Thyroid gland (tissue), 4 donors: ENCODE results near the gene PLEKHG4. TPM values are rescaled to one million over a fixed set of nuclear protein-coding genes. Genes with fewer than 3 reads are reported as not detected.

Experiments used
- DNase-seq, 2 donors: peaks; one replicate each; pipeline ENCODE4 v3.0.0-alpha.2; 2019
- H3K27ac ChIP-seq, 3 donors: fragments of 200-600 bp; sonication (generic); 1 replicate in 2 of 3; 2 replicates in 1 of 3; pipeline ENCODE4 v1.5.1; 2016 to 2019; ENCODE audit warnings: mild to moderate bottlenecking in 1 of 3, moderate library complexity in 1 of 3
- H3K27me3 ChIP-seq: fragments of 200-600 bp; sonication (generic); one replicate; pipeline ENCODE4 v1.5.1; 2019
- H3K36me3 ChIP-seq, 2 donors: fragments of 200-600 bp; sonication (generic); one replicate each; pipeline ENCODE4 v1.5.1; 2016 to 2019
- H3K4me1 ChIP-seq, 2 donors: fragments of 200-600 bp; sonication (generic); one replicate each; pipeline ENCODE4 v1.5.1; 2017 to 2019
- H3K4me3 ChIP-seq, 3 donors: fragments of 200-600 bp; sonication (generic); replicated peaks in 1 of 3; 1 replicate in 2 of 3; 2 replicates in 1 of 3; pipeline ENCODE4 v1.5.1; 2016; ENCODE audit warnings: mild to moderate bottlenecking in 1 of 3
- H3K9me3 ChIP-seq: fragments of 200-600 bp; sonication (generic); one replicate; pipeline ENCODE4 v1.5.1; 2017
- POLR2A ChIP-seq, 2 donors: fragments of 450-650 bp; IDR thresholded peaks; one replicate each; pipeline ENCODE4 v1.6.1; 2017; ENCODE audit warnings: antibody characterized with exemption in 2 of 2, mild to moderate bottlenecking in 2 of 2, moderate library complexity in 1 of 2
- WGBS, 2 donors: methylation state at CpG; one replicate each; pipeline ENCODE4 v1.1.5; 2017; 5-methylcytosine and 5-hydroxymethylcytosine counted together
- intact Hi-C: fragments of 100-400 bp; cut with DNase I; formaldehyde crosslinking; loops from one replicate; pipeline ENCODE4 v1.15.1; 2023
- total RNA-seq, 4 donors: library from RNA; depleted of rRNA; stranded (reverse); fragments of >200 nt; gene quantifications; one replicate each; pipeline ENCODE4 v1.2.3, GENCODE V29; 2016
- TF ChIP-seq, protein P1 (sequence below), 6 experiments: fragments of 200-600 bp in 3 of 6; fragments of 450-650 bp in 3 of 6; sonication (generic) in 3 of 6; IDR thresholded peaks; one replicate each; pipeline ENCODE4 v1.5.1; 2016 to 2019; ENCODE audit warnings: antibody characterized with exemption in 6 of 6, mild to moderate bottlenecking in 2 of 6, inconsistent platforms in 1 of 6, moderate library complexity in 1 of 6

PLEKHG4 gene
- total RNA-seq, 4 donors from 2014 or later: 8.2 to 11.7 (median 9.5) TPM

DNA sequence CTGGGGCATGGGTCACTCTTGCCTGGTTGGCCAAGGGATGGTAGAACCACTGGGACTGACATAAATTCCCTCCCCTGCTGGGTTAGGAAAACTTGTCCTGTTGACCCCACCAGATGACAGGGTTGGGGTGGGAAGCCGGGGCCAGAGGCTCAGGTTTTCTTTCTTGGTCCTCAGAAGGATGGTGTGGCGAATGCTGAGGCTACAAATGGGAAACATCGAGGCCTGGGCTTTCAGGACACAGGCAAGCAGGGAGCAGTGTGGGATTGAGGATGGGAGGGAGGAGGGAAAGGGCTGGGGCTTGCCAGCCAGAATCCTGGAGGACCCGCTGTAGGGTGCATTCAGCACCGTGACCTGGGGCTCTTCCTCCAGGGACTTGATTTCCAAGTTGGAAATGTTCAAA lies 14.5 kb upstream of the PLEKHG4 start:
- Histone ChIP-seq H3K4me3 (no peak overlapping the region), H3K9me3 (no peaks in the 10 kb centered on the region), H3K4me1 (peaks cover 0 to 2% of the 10 kb centered on the region in 2 donors), H3K27me3 (no peaks in the 10 kb centered on the region), H3K27ac (no peak overlapping the region), H3K36me3 (no peaks in the 10 kb centered on the region)
- TF ChIP-seq POLR2A (IDR thresholded peaks at IDR 0.05): no peak
- TF ChIP-seq, protein P1, sequence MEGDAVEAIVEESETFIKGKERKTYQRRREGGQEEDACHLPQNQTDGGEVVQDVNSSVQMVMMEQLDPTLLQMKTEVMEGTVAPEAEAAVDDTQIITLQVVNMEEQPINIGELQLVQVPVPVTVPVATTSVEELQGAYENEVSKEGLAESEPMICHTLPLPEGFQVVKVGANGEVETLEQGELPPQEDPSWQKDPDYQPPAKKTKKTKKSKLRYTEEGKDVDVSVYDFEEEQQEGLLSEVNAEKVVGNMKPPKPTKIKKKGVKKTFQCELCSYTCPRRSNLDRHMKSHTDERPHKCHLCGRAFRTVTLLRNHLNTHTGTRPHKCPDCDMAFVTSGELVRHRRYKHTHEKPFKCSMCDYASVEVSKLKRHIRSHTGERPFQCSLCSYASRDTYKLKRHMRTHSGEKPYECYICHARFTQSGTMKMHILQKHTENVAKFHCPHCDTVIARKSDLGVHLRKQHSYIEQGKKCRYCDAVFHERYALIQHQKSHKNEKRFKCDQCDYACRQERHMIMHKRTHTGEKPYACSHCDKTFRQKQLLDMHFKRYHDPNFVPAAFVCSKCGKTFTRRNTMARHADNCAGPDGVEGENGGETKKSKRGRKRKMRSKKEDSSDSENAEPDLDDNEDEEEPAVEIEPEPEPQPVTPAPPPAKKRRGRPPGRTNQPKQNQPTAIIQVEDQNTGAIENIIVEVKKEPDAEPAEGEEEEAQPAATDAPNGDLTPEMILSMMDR (IDR thresholded peaks at IDR 0.05): no peak
- intact Hi-C loops: no loop called here
- WGBS, 2 donors: 92 to 94% methylated on average over 5 of the region's 5 CpGs
- DNase-seq: no peak

DNA sequence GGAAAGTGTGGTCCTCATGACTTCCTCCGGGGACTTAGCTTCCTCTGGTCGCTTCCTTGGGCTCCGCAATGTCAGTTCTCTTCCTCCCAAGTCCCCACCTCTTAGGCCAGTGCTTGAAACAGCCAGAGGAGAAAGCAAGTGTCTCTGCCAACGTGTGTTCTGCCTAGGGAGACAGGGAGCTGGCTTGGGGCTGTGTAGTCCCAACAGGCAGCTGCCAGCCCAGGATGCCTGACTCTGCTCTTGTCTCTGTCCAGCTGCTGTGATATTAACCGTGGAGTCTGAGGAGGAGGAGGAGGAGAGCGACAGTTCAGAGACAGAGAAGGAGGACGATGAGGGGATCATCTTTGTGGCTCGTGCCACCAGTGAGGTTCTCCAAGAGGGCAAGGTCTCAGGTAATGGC lies 13.5 kb upstream of the PLEKHG4 start:
- Histone ChIP-seq H3K9me3 (no peaks in the 10 kb centered on the region), H3K36me3 (no peaks in the 10 kb centered on the region), H3K27me3 (no peaks in the 10 kb centered on the region), H3K4me3 (no peak overlapping the region), H3K4me1 (peaks cover 0 to 2% of the 10 kb centered on the region in 2 donors), H3K27ac (no peak overlapping the region)
- WGBS, 2 donors: 67 to 72% methylated on average over 8 of the region's 8 CpGs
- TF ChIP-seq POLR2A (IDR thresholded peaks at IDR 0.05): no peak
- TF ChIP-seq, protein P1 (IDR thresholded peaks at IDR 0.05): no peak
- intact Hi-C loops: no loop called here
- DNase-seq: no peak

DNA sequence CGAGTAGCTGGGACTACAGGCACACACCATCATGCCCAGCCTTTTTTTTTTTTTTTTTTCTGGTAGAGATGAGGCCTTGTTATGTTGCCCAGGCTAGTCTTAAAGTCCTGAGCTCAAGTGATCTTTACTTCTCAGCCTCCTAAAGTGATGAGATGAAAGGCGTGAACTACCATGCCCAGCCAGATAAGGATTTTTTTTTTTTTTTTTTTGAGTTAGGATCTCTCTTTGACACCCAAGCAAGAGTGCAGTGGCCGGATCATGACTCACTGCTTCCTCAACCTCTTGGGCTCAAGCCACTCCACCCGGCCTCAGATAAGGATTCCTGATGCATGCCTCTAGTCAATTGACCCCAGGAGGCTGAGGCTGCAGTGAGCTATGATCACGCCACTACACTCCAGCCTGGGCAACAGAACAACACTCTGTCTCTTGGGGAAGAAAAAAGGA lies 11.2 kb upstream of the PLEKHG4 start:
- no peak for DNase-seq
- Histone ChIP-seq H3K4me1 (peaks cover 0 to 2% of the 10 kb centered on the region in 2 donors), H3K4me3 (no peak overlapping the region), H3K27me3 (no peaks in the 10 kb centered on the region), H3K9me3 (no peaks in the 10 kb centered on the region), H3K27ac (no peak overlapping the region), H3K36me3 (no peaks in the 10 kb centered on the region)
- TF ChIP-seq POLR2A (IDR thresholded peaks at IDR 0.05): no peak
- TF ChIP-seq, protein P1 (IDR thresholded peaks at IDR 0.05): no peak
- WGBS, 2 donors: 38 to 57% methylated on average over 5 of the region's 5 CpGs
- intact Hi-C loops: no loop called here

DNA sequence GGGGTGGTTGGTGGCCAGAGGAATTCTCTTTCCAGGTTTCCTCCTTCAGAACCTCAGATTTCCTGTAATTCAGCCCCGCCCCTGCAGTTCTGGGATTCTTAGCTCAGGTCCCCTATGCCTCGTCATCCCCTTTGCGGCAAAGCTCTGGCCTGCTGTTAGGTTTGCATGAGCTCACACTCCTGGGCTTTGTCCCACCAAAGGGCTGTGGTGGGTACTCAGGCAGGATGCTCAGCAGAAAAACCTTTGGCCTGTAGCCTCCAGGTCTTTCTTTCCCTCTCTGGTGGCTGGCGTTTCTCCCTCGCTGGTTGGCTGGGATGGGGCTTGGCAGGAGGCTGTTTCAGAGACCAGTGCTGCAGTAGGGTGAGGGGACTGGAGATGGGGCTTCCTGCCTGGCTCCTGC lies 9.6 kb upstream of the PLEKHG4 start:
- Histone ChIP-seq H3K4me1 (peaks cover 0 to 2% of the 10 kb centered on the region in 2 donors), H3K36me3 (no peaks in the 10 kb centered on the region), H3K4me3 (no peak overlapping the region), H3K9me3 (no peaks in the 10 kb centered on the region), H3K27ac (no peak overlapping the region), H3K27me3 (no peaks in the 10 kb centered on the region)
- no peak for TF ChIP-seq POLR2A (IDR thresholded peaks at IDR 0.05)
- TF ChIP-seq, protein P1 (IDR thresholded peaks at IDR 0.05): no peak
- WGBS, 2 donors: 56 to 61% methylated on average over 5 of the region's 5 CpGs
- no peak for DNase-seq
- intact Hi-C loops: no loop called here

DNA sequence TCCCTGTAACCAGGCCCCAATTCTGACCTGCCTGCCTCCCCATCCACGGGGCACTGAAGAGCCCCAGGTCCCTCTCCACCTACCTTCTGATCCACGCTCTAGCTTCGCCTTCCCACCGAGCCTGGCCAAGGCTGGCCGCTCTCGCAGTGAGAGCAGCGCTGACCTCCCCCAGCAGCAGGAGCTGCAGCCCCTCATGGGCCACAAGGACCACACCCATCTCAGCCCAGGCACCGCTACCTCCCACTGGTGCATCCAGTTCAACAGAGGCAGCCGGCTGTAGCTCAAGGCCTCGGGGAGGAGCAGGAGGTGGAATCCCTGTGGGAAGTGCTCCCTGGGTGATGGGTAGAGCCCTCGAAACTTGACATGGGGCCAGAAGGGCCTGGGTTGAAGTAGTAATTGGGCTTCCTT lies 8.4 kb upstream of the PLEKHG4 start:
- Histone ChIP-seq H3K9me3 (no peaks in the 10 kb centered on the region), H3K4me3 (no peak overlapping the region), H3K27ac (no peak overlapping the region), H3K27me3 (no peaks in the 10 kb centered on the region), H3K4me1 (peaks cover 0 to 2% of the 10 kb centered on the region in 2 donors), H3K36me3 (no peaks in the 10 kb centered on the region)
- no peak for TF ChIP-seq POLR2A (IDR thresholded peaks at IDR 0.05)
- TF ChIP-seq, protein P1 (IDR thresholded peaks at IDR 0.05): no peak
- DNase-seq: no peak
- intact Hi-C loops: no loop called here
- 88 to 90% methylated on average over 8 to 11 of the region's 11 CpGs for WGBS, 2 donors
